Heart left ventricle (tissue), 16 donors: Measurements from ENCODE around the gene DDX54. TPM values are rescaled to one million over a fixed set of nuclear protein-coding genes. Genes with fewer than 3 reads are reported as not detected.

Source experiments
- ATAC-seq, 4 donors: fragments of 200-7000 bp; cut with Tn5 transposase; one replicate each; pipeline ENCODE4 v1.9.1; 2020 to 2022; ENCODE audit warnings: moderate library complexity in 4 of 4, mild to moderate bottlenecking in 3 of 4, moderate number of reproducible peaks in 1 of 4
- DNase-seq, 5 donors: peaks; one replicate each; pipeline ENCODE4 v3.0.0-alpha.2; 2020
- H3K27ac ChIP-seq, 12 donors: fragments of 200-600 bp; sonication (generic) in 4 of 12; one replicate each; pipeline versions ENCODE4 v1.5.0 to v1.8.0; 2016 to 2022; ENCODE audit warnings: mild to moderate bottlenecking in 2 of 12
- H3K27me3 ChIP-seq, 9 donors: fragments of 200-600 bp; sonication (generic) in 2 of 9; one replicate each; pipeline versions ENCODE4 v1.5.1 to v1.8.0; 2016 to 2022; ENCODE audit warnings: mild to moderate bottlenecking in 3 of 9
- H3K36me3 ChIP-seq, 9 donors: fragments of 200-600 bp; sonication (generic) in 2 of 9; one replicate each; pipeline versions ENCODE4 v1.5.0 to v1.8.0; 2018 to 2022; ENCODE audit warnings: mild to moderate bottlenecking in 2 of 9
- H3K4me1 ChIP-seq, 12 donors: fragments of 200-600 bp; sonication (generic) in 4 of 12; one replicate each; pipeline versions ENCODE4 v1.5.0 to v1.8.0; 2016 to 2022; ENCODE audit warnings: mild to moderate bottlenecking in 3 of 12
- H3K4me3 ChIP-seq, 12 donors: fragments of 200-600 bp; sonication (generic) in 4 of 12; one replicate each; pipeline versions ENCODE4 v1.5.0 to v1.8.0; 2017 to 2022; ENCODE audit warnings: mild to moderate bottlenecking in 9 of 12, moderate library complexity in 4 of 12
- H3K9me3 ChIP-seq, 12 donors: fragments of 200-600 bp; sonication (generic) in 4 of 12; one replicate each; pipeline versions ENCODE4 v1.5.0 to v1.8.0; 2016 to 2022; ENCODE audit warnings: mild to moderate bottlenecking in 1 of 12
- POLR2A ChIP-seq, 2 donors: fragments of 450-650 bp; IDR thresholded peaks; one replicate each; pipeline ENCODE4 v1.6.1; 2017; ENCODE audit warnings: antibody characterized with exemption in 2 of 2, mild to moderate bottlenecking in 2 of 2, moderate library complexity in 2 of 2
- WGBS, 4 donors: extraction: QIAGEN DNeasy Blood & Tissue Kit in 2 of 4; methylation state at CpG; one replicate each; pipeline versions ENCODE4 v1.1.5 to v1.1.7; 2013 to 2018; 5-methylcytosine and 5-hydroxymethylcytosine counted together
- intact Hi-C, 10 donors: fragments of 100-400 bp; cut with DNase I; formaldehyde crosslinking; loops; one replicate each; pipeline versions ENCODE4 v1.11.1 to v1.14.2; 2022
- polyA plus RNA-seq, 2 donors: library from polyadenylated mRNA; stranded (reverse); fragments of 200-250 nt; gene quantifications; one replicate each; pipeline ENCODE4 v1.2.3, GENCODE V29; 2013
- total RNA-seq, 9 donors: library from RNA; depleted of rRNA in 2 of 9; stranded (reverse); fragments of >200 nt in 2 of 9; fragmentation: NEBNext Ultra II Directional in 3 of 9; extraction: Animal tissue kit (Norgen Biotek cat#: 25700) in 3 of 9; gene quantifications; one replicate each; pipeline versions ENCODE4 v1.1.0 to v1.2.4, GENCODE V29; 2016 to 2023
- TF ChIP-seq, protein P1 (sequence below), 12 donors: fragments of 200-600 bp; sonication (generic) in 4 of 12; IDR thresholded peaks; one replicate each; pipeline versions ENCODE4 v1.5.0 to v1.8.0; 2018 to 2022; ENCODE audit warnings: antibody characterized with exemption in 12 of 12, mild to moderate bottlenecking in 5 of 12
- donor health status: ischemic (EF 13 %, LVEDD 7.1; RV severe dilation, severe dysfunction).
- donor health status: healthy with polysubstance abuse.
- donor health status: DM: no; HTN: yes; CAD: no.
- donor health status: DM: no; HTN: no; CAD: no.
- donor health status: ischemic (EF 25% LVEDD 6.9; RV normal size, moderate dysfunction).
- donor health status: ischemic (EF 25% LVEDD 5.7; RV mildly dilated, moderate dysfunction).
- donor health status: healthy.
- donor health status: DM: yes; HTN: yes; CAD: no.
- donor health status: ischemic (EF 35%, LVEDD 5.7; RV mildly dilated, moderate dysfunction).
- donor health status: nonischemic (EF 11% LVEDD 7.7; RV severe dilation, severe dysfunction).
- donor health status: DM: yes; HTN: yes; CAD: no.
- donor health status: PGD.
- donor health status: ischemic (EF 29% LVEDD 5.4; RV normal size, mild dysfunction).
- donor health status: nonischemic (EF 23%, LVEDD 6.1; RV moderate dilation, normal function).

The DDX54 gene
- total and polyA plus RNA-seq, 11 donors = 23.4 to 60.2 (median 38.2) TPM

DNA sequence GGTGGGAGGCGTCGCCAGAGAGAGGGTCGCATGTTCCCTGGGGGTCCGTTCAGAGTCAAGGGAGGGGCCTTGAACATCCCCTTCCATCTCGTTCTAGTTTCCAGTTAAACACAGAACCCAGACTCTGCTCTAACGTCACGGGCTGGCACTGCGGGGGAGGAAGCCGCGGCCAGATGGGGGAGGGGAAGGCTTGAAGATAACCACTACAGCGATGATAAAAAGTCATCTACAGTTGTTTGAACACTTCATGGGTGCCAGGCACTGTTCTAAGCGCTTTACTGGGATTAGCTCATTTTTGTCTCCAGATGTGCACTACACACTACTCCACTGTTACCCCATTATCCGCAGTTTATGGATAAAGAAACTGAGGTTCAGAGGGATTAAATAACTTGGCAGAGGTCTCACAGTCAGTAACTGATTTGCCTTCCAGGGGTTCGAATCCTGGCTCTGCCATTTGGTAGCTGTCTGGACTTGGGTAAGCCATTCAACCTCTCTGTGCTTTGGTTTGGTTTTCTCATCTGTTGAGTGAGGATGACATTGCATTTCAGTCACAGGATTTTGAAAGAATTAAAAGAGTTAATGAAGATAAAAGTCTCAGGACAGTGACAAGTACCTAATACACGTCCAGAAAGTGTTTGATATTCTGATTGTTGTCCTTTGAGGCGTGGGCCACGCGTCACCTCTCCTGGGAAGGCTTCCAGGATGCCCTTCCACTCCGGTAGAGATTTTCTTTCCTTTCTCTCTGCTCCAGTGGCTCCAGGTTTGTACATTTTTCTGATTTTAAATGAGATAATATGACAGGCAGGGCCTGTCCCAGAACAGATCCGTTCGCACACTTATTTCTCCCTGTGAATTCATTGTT, 48.9 kb downstream of the DDX54 start:
- peak in 1 of 5 donors; percentile 1 for DNase-seq
- no peak for ATAC-seq
- no peak overlapping the region for H3K4me3 ChIP-seq
- intact Hi-C loops = no loop called here
- H3K27me3 ChIP-seq = peaks cover 13 to 60% (median 26%) of the 10 kb centered on the region in 9 donors
- no peak for TF ChIP-seq POLR2A (IDR thresholded peaks at IDR 0.05)
- TF ChIP-seq, protein P1, sequence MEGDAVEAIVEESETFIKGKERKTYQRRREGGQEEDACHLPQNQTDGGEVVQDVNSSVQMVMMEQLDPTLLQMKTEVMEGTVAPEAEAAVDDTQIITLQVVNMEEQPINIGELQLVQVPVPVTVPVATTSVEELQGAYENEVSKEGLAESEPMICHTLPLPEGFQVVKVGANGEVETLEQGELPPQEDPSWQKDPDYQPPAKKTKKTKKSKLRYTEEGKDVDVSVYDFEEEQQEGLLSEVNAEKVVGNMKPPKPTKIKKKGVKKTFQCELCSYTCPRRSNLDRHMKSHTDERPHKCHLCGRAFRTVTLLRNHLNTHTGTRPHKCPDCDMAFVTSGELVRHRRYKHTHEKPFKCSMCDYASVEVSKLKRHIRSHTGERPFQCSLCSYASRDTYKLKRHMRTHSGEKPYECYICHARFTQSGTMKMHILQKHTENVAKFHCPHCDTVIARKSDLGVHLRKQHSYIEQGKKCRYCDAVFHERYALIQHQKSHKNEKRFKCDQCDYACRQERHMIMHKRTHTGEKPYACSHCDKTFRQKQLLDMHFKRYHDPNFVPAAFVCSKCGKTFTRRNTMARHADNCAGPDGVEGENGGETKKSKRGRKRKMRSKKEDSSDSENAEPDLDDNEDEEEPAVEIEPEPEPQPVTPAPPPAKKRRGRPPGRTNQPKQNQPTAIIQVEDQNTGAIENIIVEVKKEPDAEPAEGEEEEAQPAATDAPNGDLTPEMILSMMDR (IDR thresholded peaks at IDR 0.05) = no peak
- peaks cover 0 to 11% (median 0%) of the 10 kb centered on the region in 12 donors for H3K4me1 ChIP-seq
- H3K36me3 ChIP-seq = no peaks in the 10 kb centered on the region
- no peaks in the 10 kb centered on the region for H3K9me3 ChIP-seq
- no peak overlapping the region for H3K27ac ChIP-seq
- WGBS, 4 donors = 30 to 35% (median 34%) methylated on average over 18 to 21 of the region's 21 CpGs

GRCh38 chr12:113135178-113136127, 49.8 kb downstream of the DDX54 start, which contains the start of gene RASAL1:
Gene RASAL1 (minus strand): TSS chr12:113135761. CDS start chr12:113135462, 299 bp downstream.
- peak in 1 of 5 donors; percentile 13 for DNase-seq
- Histone ChIP-seq H3K9me3 (no peaks in the 10 kb centered on the region), H3K27ac (no peak within 1 kb of the TSS), H3K4me3 (peak within 1 kb of the TSS in 1 of 12 donors; percentile 8), H3K4me1 (peaks cover 0 to 11% (median 0%) of the 10 kb centered on the region in 12 donors), H3K27me3 (peaks cover 13 to 60% (median 29%) of the 10 kb centered on the region in 9 donors), H3K36me3 (no peaks in the 10 kb centered on the region)
- intact Hi-C loops = no loop called here
- WGBS, 4 donors = 4 to 5% (median 4%) methylated on average over 31 to 68 of the region's 68 CpGs
- TF ChIP-seq POLR2A (IDR thresholded peaks at IDR 0.05) = no peak
- TF ChIP-seq, protein P1 (IDR thresholded peaks at IDR 0.05) = peak in 9 of 12 donors; percentile 8 to 42 (median 28)
- peak in 2 of 4 donors; percentile 24 to 26 for ATAC-seq

DNA sequence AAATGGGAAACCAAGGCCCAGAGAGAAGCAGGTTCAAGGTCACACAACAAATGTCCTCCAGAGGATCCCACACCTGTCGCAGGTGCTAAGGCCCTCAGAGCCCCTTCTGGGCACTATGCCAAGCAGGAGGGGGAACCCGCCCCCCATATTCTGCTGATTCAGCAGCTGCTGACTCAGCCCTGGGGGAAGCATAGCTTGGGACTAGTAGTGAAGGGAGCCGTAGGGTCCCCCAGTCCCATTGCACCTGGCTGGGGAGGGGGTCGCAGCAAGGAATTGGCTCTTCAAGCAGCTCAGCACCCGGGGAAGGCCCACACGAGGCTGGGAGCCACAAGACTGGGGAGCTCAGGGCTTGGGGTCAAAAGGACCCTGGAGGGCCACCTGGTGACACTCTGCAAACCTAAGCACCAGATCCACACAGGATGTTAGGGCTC, 50.7 kb downstream of the DDX54 start:
- 53 to 70% (median 63%) methylated on average over 6 of the region's 6 CpGs for WGBS, 4 donors
- ATAC-seq = no peak

More for the DNA sequence above, 50.7 kb downstream of the DDX54 start:
- TF ChIP-seq POLR2A (IDR thresholded peaks at IDR 0.05) = no peak
- TF ChIP-seq, protein P1 (IDR thresholded peaks at IDR 0.05) = no peak
- intact Hi-C loops = no loop called here
- H3K27me3 ChIP-seq = peaks cover 13 to 63% (median 31%) of the 10 kb centered on the region in 9 donors
- no peak overlapping the region for H3K4me3 ChIP-seq
- no peaks in the 10 kb centered on the region for H3K9me3 ChIP-seq
- DNase-seq = no peak
- peaks cover 0 to 11% (median 0%) of the 10 kb centered on the region in 12 donors for H3K4me1 ChIP-seq
- no peak overlapping the region for H3K27ac ChIP-seq
- no peaks in the 10 kb centered on the region for H3K36me3 ChIP-seq
